H1 (cell line): ENCODE results near the gene FGF11. TPM values are rescaled to one million over a fixed set of nuclear protein-coding genes. Genes with fewer than 3 reads are reported as not detected.

Experiments
- CREB1 ChIP-seq: IDR thresholded peaks from 2 replicates; pipeline ENCODE4 v1.6.1; 2012; ENCODE audit warnings: inconsistent platforms
- CTCF ChIP-seq, 3 experiments: IDR thresholded peaks; 1 replicate in 2 of 3; 2 replicates in 1 of 3; pipeline versions ENCODE4 v1.5.1 to v1.6.1; 2011; ENCODE audit warnings: low read length in 3 of 3, mild to moderate bottlenecking in 3 of 3, inconsistent platforms in 2 of 3, low read depth in 1 of 3, moderate library complexity in 1 of 3; ENCODE audit not compliant: insufficient read depth in 1 of 3; ENCODE audit errors: control extremely low read depth in 1 of 3
- HDAC2 ChIP-seq, 2 experiments: fragments of 300-600 bp in 1 of 2; sonication (generic) in 1 of 2; IDR thresholded peaks; 2 replicates each; pipeline ENCODE4 v1.6.1; 2011 to 2012; ENCODE audit warnings: low read depth in 2 of 2, low read length in 2 of 2, mild to moderate bottlenecking in 2 of 2, moderate library complexity in 2 of 2, borderline replicate concordance in 1 of 2, inconsistent platforms in 1 of 2
- KDM5A ChIP-seq: fragments of 200-600 bp; IDR thresholded peaks from 2 replicates; pipeline ENCODE4 v1.7.1; 2012; ENCODE audit warnings: mild to moderate bottlenecking, low read length, inconsistent platforms, mixed read lengths
- SIN3A ChIP-seq, 2 experiments: IDR thresholded peaks in 1 of 2; conservative IDR thresholded peaks in 1 of 2; 2 replicates each; pipeline ENCODE4 v1.6.1; 2011 to 2012; ENCODE audit warnings: low read length in 2 of 2, improper control_type of control experiment in 1 of 2, low read depth in 1 of 2, mild to moderate bottlenecking in 1 of 2
- polyA plus RNA-seq, 7 experiments: library from polyadenylated mRNA; depleted of rRNA in 3 of 7; stranded (reverse) in 5 of 7; unstranded in 2 of 7; fragments of >200 nt in 5 of 7; fragments of 200-250 nt in 2 of 7; gene quantifications; 1 replicate in 5 of 7; 2 replicates in 1 of 7; 4 replicates in 1 of 7; pipeline versions ENCODE4 v1.2.1 to v1.2.3, GENCODE V29; 2011 to 2013; ENCODE audit warnings: missing spikeins in 2 of 7, mixed read lengths in 2 of 7
- total RNA-seq: library from RNA; stranded (reverse); fragmentation: NEBNext Ultra II Directional; extraction: Animal tissue kit (Norgen Biotek cat#: 25700); gene quantifications from 2 replicates; pipeline ENCODE4 v1.2.1, GENCODE V29; 2021
- TF ChIP-seq, protein P1 (sequence below): fragments of 300-600 bp; sonication (generic); IDR thresholded peaks from 2 replicates; pipeline ENCODE4 v1.7.1; 2012; ENCODE audit warnings: low read length, moderate library complexity, mild to moderate bottlenecking, inconsistent platforms; ENCODE audit not compliant: insufficient replicate concordance

FGF11 gene
- total and polyA plus RNA-seq, 2 of the 8 experiments (the other 6 are each of a cell fraction or from before 2014, with no cell fraction given): 11.8 to 26.1 TPM

DNA sequence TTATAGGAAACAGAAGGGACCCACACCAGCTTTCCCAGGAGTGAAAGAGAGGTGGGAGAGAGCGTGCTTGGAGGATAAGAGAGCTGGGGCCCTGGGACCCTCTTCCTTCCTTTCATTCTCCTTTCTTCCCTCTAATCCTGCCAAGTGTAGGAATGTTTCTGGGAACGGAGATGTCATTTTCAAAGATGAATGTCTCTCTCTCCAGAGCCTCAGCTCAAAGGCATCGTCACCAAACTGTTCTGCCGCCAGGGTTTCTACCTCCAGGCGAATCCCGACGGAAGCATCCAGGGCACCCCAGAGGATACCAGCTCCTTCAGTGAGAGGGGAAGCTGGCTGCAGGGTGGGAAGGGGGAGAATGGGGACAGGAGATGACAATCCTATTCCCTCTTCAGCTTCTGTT, 2.0 kb downstream of the FGF11 start (continued):
- TF ChIP-seq, protein P1, sequence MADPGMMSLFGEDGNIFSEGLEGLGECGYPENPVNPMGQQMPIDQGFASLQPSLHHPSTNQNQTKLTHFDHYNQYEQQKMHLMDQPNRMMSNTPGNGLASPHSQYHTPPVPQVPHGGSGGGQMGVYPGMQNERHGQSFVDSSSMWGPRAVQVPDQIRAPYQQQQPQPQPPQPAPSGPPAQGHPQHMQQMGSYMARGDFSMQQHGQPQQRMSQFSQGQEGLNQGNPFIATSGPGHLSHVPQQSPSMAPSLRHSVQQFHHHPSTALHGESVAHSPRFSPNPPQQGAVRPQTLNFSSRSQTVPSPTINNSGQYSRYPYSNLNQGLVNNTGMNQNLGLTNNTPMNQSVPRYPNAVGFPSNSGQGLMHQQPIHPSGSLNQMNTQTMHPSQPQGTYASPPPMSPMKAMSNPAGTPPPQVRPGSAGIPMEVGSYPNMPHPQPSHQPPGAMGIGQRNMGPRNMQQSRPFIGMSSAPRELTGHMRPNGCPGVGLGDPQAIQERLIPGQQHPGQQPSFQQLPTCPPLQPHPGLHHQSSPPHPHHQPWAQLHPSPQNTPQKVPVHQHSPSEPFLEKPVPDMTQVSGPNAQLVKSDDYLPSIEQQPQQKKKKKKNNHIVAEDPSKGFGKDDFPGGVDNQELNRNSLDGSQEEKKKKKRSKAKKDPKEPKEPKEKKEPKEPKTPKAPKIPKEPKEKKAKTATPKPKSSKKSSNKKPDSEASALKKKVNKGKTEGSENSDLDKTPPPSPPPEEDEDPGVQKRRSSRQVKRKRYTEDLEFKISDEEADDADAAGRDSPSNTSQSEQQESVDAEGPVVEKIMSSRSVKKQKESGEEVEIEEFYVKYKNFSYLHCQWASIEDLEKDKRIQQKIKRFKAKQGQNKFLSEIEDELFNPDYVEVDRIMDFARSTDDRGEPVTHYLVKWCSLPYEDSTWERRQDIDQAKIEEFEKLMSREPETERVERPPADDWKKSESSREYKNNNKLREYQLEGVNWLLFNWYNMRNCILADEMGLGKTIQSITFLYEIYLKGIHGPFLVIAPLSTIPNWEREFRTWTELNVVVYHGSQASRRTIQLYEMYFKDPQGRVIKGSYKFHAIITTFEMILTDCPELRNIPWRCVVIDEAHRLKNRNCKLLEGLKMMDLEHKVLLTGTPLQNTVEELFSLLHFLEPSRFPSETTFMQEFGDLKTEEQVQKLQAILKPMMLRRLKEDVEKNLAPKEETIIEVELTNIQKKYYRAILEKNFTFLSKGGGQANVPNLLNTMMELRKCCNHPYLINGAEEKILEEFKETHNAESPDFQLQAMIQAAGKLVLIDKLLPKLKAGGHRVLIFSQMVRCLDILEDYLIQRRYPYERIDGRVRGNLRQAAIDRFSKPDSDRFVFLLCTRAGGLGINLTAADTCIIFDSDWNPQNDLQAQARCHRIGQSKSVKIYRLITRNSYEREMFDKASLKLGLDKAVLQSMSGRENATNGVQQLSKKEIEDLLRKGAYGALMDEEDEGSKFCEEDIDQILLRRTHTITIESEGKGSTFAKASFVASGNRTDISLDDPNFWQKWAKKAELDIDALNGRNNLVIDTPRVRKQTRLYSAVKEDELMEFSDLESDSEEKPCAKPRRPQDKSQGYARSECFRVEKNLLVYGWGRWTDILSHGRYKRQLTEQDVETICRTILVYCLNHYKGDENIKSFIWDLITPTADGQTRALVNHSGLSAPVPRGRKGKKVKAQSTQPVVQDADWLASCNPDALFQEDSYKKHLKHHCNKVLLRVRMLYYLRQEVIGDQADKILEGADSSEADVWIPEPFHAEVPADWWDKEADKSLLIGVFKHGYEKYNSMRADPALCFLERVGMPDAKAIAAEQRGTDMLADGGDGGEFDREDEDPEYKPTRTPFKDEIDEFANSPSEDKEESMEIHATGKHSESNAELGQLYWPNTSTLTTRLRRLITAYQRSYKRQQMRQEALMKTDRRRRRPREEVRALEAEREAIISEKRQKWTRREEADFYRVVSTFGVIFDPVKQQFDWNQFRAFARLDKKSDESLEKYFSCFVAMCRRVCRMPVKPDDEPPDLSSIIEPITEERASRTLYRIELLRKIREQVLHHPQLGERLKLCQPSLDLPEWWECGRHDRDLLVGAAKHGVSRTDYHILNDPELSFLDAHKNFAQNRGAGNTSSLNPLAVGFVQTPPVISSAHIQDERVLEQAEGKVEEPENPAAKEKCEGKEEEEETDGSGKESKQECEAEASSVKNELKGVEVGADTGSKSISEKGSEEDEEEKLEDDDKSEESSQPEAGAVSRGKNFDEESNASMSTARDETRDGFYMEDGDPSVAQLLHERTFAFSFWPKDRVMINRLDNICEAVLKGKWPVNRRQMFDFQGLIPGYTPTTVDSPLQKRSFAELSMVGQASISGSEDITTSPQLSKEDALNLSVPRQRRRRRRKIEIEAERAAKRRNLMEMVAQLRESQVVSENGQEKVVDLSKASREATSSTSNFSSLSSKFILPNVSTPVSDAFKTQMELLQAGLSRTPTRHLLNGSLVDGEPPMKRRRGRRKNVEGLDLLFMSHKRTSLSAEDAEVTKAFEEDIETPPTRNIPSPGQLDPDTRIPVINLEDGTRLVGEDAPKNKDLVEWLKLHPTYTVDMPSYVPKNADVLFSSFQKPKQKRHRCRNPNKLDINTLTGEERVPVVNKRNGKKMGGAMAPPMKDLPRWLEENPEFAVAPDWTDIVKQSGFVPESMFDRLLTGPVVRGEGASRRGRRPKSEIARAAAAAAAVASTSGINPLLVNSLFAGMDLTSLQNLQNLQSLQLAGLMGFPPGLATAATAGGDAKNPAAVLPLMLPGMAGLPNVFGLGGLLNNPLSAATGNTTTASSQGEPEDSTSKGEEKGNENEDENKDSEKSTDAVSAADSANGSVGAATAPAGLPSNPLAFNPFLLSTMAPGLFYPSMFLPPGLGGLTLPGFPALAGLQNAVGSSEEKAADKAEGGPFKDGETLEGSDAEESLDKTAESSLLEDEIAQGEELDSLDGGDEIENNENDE: no peak
- TF ChIP-seq HDAC2 (IDR thresholded peaks at IDR 0.05; ENCODE audit: borderline replicate concordance in 1 of 2, low read depth in 2 of 2, low read length in 2 of 2) (no peak), CREB1 (no peak), KDM5A (no peak), SIN3A (conservative IDR thresholded peaks at IDR 0.05 in 1 of 2, IDR thresholded peaks at IDR 0.05 in 1 of 2; ENCODE audit: low read depth in 1 of 2, low read length in 2 of 2) (no peak), CTCF (IDR thresholded peaks at IDR 0.05; ENCODE audit: control extremely low read depth in 1 of 3, insufficient read depth in 1 of 3, low read depth in 1 of 3, low read length in 3 of 3) (no peak)
